BE2C (cell line): Measurements from ENCODE around the gene LAPTM5.

Experiments
- DNase-seq: peaks from one replicate; pipeline ENCODE4 v3.0.0-alpha.2; 2020
- H3K27me3 ChIP-seq: fragments of 250-450 bp; sonication (Bioruptor Pico); 2 replicates; pipeline ENCODE4 v1.5.1; 2020; ENCODE audit warnings: mild to moderate bottlenecking
- H3K36me3 ChIP-seq: fragments of 250-450 bp; sonication (Bioruptor Pico); 2 replicates; pipeline ENCODE4 v1.5.1; 2020; ENCODE audit warnings: mild to moderate bottlenecking
- H3K4me1 ChIP-seq: fragments of 250-450 bp; sonication (Bioruptor Pico); 2 replicates; pipeline ENCODE4 v1.5.1; 2020
- H3K4me3 ChIP-seq: 2 replicates; pipeline ENCODE4 v1.5.1; 2011; ENCODE audit warnings: low read depth, low read length
- H3K9me3 ChIP-seq: fragments of 250-450 bp; sonication (Bioruptor Pico); 2 replicates; pipeline ENCODE4 v1.5.1; 2020
- TF ChIP-seq, protein P1 (sequence below): IDR thresholded peaks from 2 replicates; pipeline ENCODE4 v1.5.1; 2012; ENCODE audit warnings: mild to moderate bottlenecking, low read depth, low read length

The LAPTM5 gene

DNA sequence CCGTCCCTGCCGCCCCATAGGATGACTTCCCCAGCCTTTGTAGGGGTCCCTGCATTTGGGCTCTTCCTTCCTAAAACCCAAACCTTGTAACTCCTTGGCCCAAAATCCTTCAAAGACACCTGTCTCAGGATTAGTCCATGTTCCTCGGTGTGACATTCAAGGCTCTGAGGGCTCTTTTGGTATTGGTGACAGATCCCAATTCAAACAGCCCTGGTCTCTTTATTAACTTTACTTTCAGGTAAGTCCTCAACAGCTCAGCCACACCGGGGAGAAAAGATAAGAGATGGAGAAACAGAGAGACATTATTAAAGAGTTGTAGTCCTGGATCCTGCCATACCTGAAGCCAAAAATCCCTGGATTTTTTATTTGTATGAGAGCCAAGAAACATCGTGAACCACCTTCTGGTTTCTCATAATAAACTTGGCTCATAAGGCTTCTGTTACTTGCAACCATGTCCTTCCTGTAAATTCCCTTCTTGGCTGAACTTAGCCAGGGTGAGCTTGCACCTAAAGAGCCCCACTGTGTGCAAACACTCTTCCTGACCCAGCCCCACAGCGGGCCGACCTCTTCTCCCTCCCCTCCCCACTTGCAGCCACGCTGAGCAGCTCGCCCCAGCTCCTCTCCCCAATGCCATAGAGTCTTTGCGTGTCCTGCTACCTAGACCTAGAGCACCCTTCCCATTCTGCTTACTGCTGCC is 26.3 kb downstream of the LAPTM5 start:
- no peaks in the 10 kb centered on the region for H3K4me1 ChIP-seq
- no peaks in the 10 kb centered on the region for H3K36me3 ChIP-seq
- DNase-seq, result no peak
- H3K4me3 ChIP-seq, result no peak overlapping the region
- no peaks in the 10 kb centered on the region for H3K9me3 ChIP-seq
- H3K27me3 ChIP-seq, result no peaks in the 10 kb centered on the region
- TF ChIP-seq, protein P1, sequence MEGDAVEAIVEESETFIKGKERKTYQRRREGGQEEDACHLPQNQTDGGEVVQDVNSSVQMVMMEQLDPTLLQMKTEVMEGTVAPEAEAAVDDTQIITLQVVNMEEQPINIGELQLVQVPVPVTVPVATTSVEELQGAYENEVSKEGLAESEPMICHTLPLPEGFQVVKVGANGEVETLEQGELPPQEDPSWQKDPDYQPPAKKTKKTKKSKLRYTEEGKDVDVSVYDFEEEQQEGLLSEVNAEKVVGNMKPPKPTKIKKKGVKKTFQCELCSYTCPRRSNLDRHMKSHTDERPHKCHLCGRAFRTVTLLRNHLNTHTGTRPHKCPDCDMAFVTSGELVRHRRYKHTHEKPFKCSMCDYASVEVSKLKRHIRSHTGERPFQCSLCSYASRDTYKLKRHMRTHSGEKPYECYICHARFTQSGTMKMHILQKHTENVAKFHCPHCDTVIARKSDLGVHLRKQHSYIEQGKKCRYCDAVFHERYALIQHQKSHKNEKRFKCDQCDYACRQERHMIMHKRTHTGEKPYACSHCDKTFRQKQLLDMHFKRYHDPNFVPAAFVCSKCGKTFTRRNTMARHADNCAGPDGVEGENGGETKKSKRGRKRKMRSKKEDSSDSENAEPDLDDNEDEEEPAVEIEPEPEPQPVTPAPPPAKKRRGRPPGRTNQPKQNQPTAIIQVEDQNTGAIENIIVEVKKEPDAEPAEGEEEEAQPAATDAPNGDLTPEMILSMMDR, result no peak

DNA sequence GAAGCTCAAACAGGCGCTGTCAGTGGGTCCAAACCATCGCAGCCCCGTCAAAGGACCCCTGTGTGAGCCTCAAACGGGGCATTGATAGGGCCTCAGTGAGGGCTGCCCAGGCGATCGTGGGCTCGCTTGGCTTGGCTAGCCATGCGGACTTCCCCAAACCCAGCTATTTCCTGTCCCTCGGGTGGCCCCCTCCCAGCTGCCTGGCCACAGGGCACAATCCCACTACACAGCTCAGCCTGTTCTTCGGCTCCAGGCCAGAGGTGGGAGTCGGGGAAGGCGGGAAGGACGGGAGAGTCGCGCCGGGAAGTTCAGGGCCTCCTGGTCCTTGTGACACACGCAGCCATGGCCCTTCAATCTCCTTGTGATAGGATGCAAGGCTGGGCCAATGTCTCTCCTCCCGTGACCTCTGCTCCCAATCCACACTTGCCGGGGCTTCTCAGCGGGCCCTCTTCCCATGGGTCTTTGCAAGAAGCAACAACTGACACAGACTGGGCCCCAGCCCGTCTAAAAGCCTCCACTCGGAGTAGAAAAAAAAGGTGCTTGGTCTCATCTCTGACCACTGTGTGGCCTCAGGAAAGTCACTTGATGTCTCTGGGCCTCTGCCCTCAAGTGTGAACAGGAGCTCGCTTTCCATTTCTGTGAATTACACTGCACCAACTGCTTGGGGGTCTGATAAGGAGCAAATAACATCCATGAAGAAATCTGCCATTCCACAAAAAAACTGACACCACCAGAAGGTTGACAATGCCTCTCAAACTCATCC is 27.0 kb downstream of the LAPTM5 start:
- TF ChIP-seq, protein P1, result no peak
- no peak for DNase-seq
- Histone ChIP-seq H3K36me3 (no peaks in the 10 kb centered on the region), H3K9me3 (no peaks in the 10 kb centered on the region), H3K4me1 (no peaks in the 10 kb centered on the region), H3K27me3 (no peaks in the 10 kb centered on the region), H3K4me3 (no peak overlapping the region)

DNA sequence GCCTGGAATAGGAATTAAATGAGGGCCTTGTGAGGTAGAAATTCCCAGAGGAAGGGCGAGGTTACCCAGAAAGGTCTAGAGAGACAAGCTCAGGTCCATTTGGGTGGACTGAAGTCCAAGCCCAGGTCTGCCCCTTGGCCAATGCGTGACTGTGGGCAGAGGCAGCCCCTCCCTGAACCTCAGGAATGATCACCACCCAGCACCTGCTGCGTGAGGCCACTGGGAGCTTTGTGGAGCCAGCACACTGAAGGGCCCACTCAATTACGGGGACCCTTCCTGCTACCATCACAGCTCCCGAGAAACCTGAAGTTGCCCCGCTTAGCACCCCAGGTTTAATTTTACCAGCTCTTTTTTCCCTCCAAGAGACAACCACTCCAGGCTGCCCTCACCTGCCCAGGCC is 27.7 kb downstream of the LAPTM5 start:
- DNase-seq, result no peak
- H3K4me1 ChIP-seq, result no peaks in the 10 kb centered on the region
- no peak overlapping the region for H3K4me3 ChIP-seq

DNA sequence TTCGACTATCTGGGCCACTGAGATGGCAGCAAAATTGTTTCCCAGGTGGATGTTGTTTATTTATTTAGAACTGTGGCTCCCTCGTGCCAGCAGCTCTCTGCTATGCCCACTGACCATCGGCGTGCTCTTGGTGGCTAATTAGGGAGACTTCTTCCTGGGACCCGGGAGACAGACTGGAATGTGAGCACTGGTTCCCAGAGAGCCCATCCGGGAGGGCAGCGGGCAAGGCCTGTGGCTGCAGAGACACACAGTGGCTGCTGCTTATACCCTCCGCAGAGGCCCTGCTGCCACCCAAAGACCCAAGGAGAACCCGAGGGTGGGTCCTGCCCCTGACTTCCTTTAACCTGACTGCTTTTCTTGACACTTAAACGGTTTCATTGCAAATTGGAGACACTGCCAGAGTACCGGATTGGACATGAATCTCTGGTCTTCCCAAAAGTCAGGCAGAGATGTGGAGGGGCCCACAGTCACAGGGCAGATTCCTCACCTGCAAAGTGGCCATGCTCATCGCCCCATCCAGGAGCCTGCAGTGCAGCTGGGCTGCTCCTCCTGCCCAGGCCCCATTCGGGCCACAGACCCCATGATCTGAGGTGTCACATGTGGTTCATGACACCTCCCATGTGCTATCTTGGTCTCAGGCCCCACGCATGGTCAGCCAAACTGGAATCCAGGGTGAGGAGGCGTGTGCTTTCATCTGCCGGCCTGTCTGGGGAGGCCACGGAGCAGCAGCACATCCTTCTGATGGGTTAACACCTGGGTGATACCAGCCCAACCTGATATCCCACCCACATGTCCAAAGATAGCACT is 28.5 kb downstream of the LAPTM5 start:
- H3K4me1 ChIP-seq, result no peaks in the 10 kb centered on the region
- no peaks in the 10 kb centered on the region for H3K27me3 ChIP-seq
- TF ChIP-seq, protein P1, result no peak
- no peak for DNase-seq
- no peak overlapping the region for H3K4me3 ChIP-seq
- H3K36me3 ChIP-seq, result no peaks in the 10 kb centered on the region
- H3K9me3 ChIP-seq, result no peaks in the 10 kb centered on the region

More for the DNA sequence above, 27.7 kb downstream of the LAPTM5 start:
- TF ChIP-seq, protein P1, result no peak
- Histone ChIP-seq H3K27me3 (no peaks in the 10 kb centered on the region), H3K9me3 (no peaks in the 10 kb centered on the region), H3K36me3 (no peaks in the 10 kb centered on the region)

DNA sequence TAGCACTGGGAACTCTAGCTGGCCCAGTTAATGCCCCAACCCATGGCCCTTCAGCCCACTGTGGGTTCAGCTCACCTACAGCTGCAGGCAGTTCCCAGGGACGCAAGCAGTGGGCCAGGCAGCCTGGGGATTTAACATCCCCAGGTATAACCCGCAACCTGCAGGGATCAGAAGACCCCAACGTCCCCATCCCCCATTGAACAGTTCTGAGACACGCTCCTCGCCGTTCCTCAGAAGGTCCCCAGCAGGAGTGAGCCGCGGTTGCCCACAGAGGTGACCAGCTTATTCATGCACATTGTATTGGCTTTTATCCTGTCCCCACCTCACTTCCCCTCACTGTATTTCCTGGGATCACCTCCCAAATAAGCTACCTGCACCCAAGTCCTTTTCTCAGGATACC is 29.2 kb downstream of the LAPTM5 start:
- TF ChIP-seq, protein P1, result no peak
- H3K27me3 ChIP-seq, result no peaks in the 10 kb centered on the region
- H3K36me3 ChIP-seq, result no peaks in the 10 kb centered on the region
- H3K4me1 ChIP-seq, result no peaks in the 10 kb centered on the region
- no peaks in the 10 kb centered on the region for H3K9me3 ChIP-seq
- H3K4me3 ChIP-seq, result no peak overlapping the region
- no peak for DNase-seq
